NCI-H69 (cell line): ENCODE measurements around the gene METTL1.

Experiments
- DNase-seq: peaks from one replicate; lab custom pipeline; 2025; lab: John Stamatoyannopoulos, UW

Gene METTL1

GRCh38 chr12:57737467-57738460 is 34.1 kb downstream of the METTL1 start:
- DNase-seq = peak; percentile 60

- DNase-seq = peak; percentile 45
These were observed 35.0 kb downstream of the METTL1 start for GRCh38 chr12:57736741-57737466.

- peak; percentile 77 for DNase-seq
These were observed 35.8 kb downstream of the METTL1 start for GRCh38 chr12:57735952-57736740.

GRCh38 chr12:57735198-57735855 is 36.6 kb downstream of the METTL1 start:
- DNase-seq = peak; percentile 44

- no peak for DNase-seq
These were observed 37.3 kb downstream of the METTL1 start for GRCh38 chr12:57734591-57734990.

- DNase-seq = no peak
These were observed 38.0 kb downstream of the METTL1 start for GRCh38 chr12:57733928-57734327.

GRCh38 chr12:57732726-57733593 is 38.9 kb downstream of the METTL1 start:
- DNase-seq = no peak

GRCh38 chr12:57732270-57732669 is 39.6 kb downstream of the METTL1 start:
- DNase-seq = no peak

GRCh38 chr12:57731411-57732080 is 40.4 kb downstream of the METTL1 start:
- no peak for DNase-seq

GRCh38 chr12:57730336-57731067 is 41.4 kb downstream of the METTL1 start:
- peak; percentile 43 for DNase-seq

GRCh38 chr12:57729321-57729844 is 42.5 kb downstream of the METTL1 start:
- DNase-seq = no peak

GRCh38 chr12:57727758-57728395 is 44.0 kb downstream of the METTL1 start:
- no peak for DNase-seq

- DNase-seq = no peak
These were observed 44.8 kb downstream of the METTL1 start for GRCh38 chr12:57726884-57727757.

- DNase-seq = peak; percentile 93
These were observed 45.6 kb downstream of the METTL1 start for GRCh38 chr12:57726151-57726883.

- no peak for DNase-seq
These were observed 46.1 kb downstream of the METTL1 start for GRCh38 chr12:57725851-57726150.

- no peak for DNase-seq
These were observed 46.8 kb downstream of the METTL1 start for GRCh38 chr12:57724936-57725740.
